Smooth muscle cell (in vitro differentiated cells): ENCODE results near the gene HMGXB3. TPM values are rescaled to one million over a fixed set of nuclear protein-coding genes. Genes with fewer than 3 reads are reported as not detected.

Experiments
- DNase-seq: peaks from one replicate; lab custom pipeline; 2025; ENCODE audit not compliant: unreplicated experiment; lab: John Stamatoyannopoulos, UW
- H2AFZ ChIP-seq: fragments of 200-600 bp; sonication (generic); 2 replicates; pipeline ENCODE4 v1.6.0; 2016; ENCODE audit warnings: antibody characterized with exemption, low read depth, mild to moderate bottlenecking
- H3F3A ChIP-seq: fragments of 200-600 bp; sonication (generic); 2 replicates; pipeline ENCODE4 v1.6.0; 2017; ENCODE audit warnings: antibody characterized with exemption, low read depth
- H3K27ac ChIP-seq: fragments of 200-600 bp; sonication (generic); 2 replicates; pipeline ENCODE4 v1.5.1; 2016; ENCODE audit warnings: low read depth, mild to moderate bottlenecking
- H3K27me3 ChIP-seq: fragments of 200-600 bp; sonication (generic); 2 replicates; pipeline ENCODE4 v1.6.1; 2016; ENCODE audit warnings: low read depth, mild to moderate bottlenecking
- H3K36me3 ChIP-seq: fragments of 200-600 bp; sonication (generic); 2 replicates; pipeline ENCODE4 v1.5.1; 2016; ENCODE audit warnings: low read depth
- H3K4me1 ChIP-seq: fragments of 200-600 bp; sonication (generic); 2 replicates; pipeline ENCODE4 v1.5.1; 2016; ENCODE audit warnings: low read depth
- H3K4me2 ChIP-seq: fragments of 200-600 bp; sonication (generic); 2 replicates; pipeline ENCODE4 v1.6.0; 2016; ENCODE audit warnings: mild to moderate bottlenecking
- H3K4me3 ChIP-seq: fragments of 200-600 bp; sonication (generic); 2 replicates; pipeline ENCODE4 v1.5.1; 2016; ENCODE audit warnings: mild to moderate bottlenecking
- H3K79me2 ChIP-seq: fragments of 200-600 bp; sonication (generic); 2 replicates; pipeline ENCODE4 v1.6.0; 2016; ENCODE audit warnings: low read depth, mild to moderate bottlenecking
- H3K9ac ChIP-seq: fragments of 200-600 bp; sonication (generic); 2 replicates; pipeline ENCODE4 v1.6.0; 2016; ENCODE audit warnings: low read depth
- H3K9me3 ChIP-seq: fragments of 200-600 bp; sonication (generic); replicated peaks from 2 replicates; pipeline ENCODE4 v1.5.1; 2016; ENCODE audit warnings: low read depth
- H4K20me1 ChIP-seq: fragments of 200-600 bp; sonication (generic); 2 replicates; pipeline ENCODE4 v1.6.0; 2016; ENCODE audit warnings: low read depth
- CTCF ChIP-seq: fragments of 200-600 bp; sonication (generic); IDR thresholded peaks from 2 replicates; pipeline ENCODE4 v1.5.1; 2017; ENCODE audit warnings: borderline replicate concordance, mild to moderate bottlenecking, antibody characterized with exemption; ENCODE audit not compliant: insufficient read depth, poor library complexity, severe bottlenecking
- WGBS: methylation state at CpG from one replicate; pipeline ENCODE4 v1.1.7; 2016; ENCODE audit warnings: low lambda C conversion rate; 5-methylcytosine and 5-hydroxymethylcytosine counted together
- polyA plus RNA-seq: library from polyadenylated mRNA; unstranded; fragments of >200 nt; fragmentation: Nextera tagmentation; extraction: Ambion mirVana; gene quantifications from 2 replicates; pipeline ENCODE4 v1.2.1, GENCODE V29; 2016
- total RNA-seq: library from RNA; depleted of rRNA; stranded (reverse); fragments of >200 nt; gene quantifications from 2 replicates; pipeline ENCODE4 v1.2.3, GENCODE V29; 2014

Gene HMGXB3
- total and polyA plus RNA-seq, 2 experiments from 2014 or later = 31.4 to 41.8 TPM

DNA sequence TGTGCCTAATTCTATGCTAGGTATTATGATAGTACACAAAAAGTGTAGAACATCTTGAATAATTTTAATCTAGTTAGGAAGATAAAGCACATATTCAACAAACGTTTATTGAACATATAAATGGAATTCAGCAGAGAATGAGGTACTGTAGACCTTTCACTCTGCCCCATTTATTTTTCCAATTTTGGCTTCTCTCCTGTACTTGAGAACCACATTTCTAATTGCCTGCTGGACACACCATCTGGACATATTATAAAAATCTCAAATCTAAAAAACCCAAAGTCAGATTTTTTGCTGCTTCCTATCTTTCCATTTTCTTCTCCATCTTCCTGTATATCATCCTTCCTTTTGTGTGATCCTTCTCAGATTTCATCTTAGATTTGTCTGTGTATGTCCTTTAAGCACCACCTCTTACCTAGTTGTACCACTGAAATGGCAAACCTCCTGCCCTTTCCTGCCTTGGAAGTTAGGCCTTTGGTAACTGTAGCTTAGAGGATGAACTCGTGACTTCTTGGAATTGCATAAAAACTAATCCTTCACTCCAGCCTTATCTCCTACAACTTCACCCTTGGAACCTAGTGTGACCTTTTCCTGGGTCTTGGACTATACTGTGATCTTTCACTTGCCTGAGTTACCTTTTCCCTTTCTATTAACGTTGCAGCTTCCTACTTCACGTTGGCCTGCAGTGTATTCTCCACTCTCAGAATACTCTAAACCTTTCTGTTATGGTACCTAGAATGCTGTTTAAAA, 31.2 kb upstream of the HMGXB3 start:
- Histone ChIP-seq H3K79me2 (peaks cover 9% of the 10 kb centered on the region), H3K27me3 (no peaks in the 10 kb centered on the region)
- WGBS = 90% methylated on average over 4 of the region's 4 CpGs

GRCh38 chr5:149975409-149975808, 25.1 kb upstream of the HMGXB3 start:
- H3K79me2 ChIP-seq = peaks cover 2% of the 10 kb centered on the region
- H3K27ac ChIP-seq = no peak overlapping the region
- no peaks in the 10 kb centered on the region for H3K27me3 ChIP-seq
- DNase-seq = no peak
- no peak overlapping the region for H3K4me3 ChIP-seq
- H3K4me2 ChIP-seq = no peak overlapping the region
- TF ChIP-seq CTCF = no peak
- H4K20me1 ChIP-seq = peaks cover 4% of the 10 kb centered on the region
- no peaks in the 10 kb centered on the region for H3K4me1 ChIP-seq
- H2AFZ ChIP-seq = no peak overlapping the region
- no peaks in the 10 kb centered on the region for H3F3A ChIP-seq
- peaks cover 7% of the 10 kb centered on the region for H3K36me3 ChIP-seq
- no peak overlapping the region for H3K9ac ChIP-seq
- no peaks in the 10 kb centered on the region for H3K9me3 ChIP-seq
- WGBS = 76% methylated on average over 2 of the region's 2 CpGs

More for the DNA sequence above, 31.2 kb upstream of the HMGXB3 start:
- no peak overlapping the region for H3K27ac ChIP-seq
- no peak overlapping the region for H3K4me3 ChIP-seq
- H4K20me1 ChIP-seq = peaks cover 4% of the 10 kb centered on the region
- H3K9ac ChIP-seq = no peak overlapping the region
- no peaks in the 10 kb centered on the region for H3K4me1 ChIP-seq
- H3K4me2 ChIP-seq = no peak overlapping the region
- no peak for TF ChIP-seq CTCF
- no peak overlapping the region for H2AFZ ChIP-seq
- no peaks in the 10 kb centered on the region for H3F3A ChIP-seq
- DNase-seq = no peak
- H3K36me3 ChIP-seq = no peaks in the 10 kb centered on the region
- H3K9me3 ChIP-seq = no peaks in the 10 kb centered on the region

DNA sequence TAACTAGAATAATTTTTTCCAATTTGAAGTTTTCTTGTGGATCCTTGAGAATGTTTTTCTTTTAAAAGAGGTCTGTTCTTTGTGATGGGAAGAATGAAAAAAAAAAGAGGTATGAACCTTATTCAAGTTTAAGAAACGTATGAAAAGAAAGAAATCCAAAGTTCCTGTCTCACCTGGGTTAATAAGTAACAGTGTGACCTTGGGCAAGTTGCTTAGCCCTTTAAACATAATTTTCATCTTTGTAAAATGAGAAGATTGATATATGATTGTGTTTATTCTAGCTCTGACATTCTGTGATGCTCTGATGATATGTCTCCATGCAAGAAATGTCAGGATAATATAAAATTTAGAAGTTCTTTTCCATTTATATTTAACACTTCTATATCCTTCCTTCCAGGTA, 20.6 kb upstream of the HMGXB3 start:
- H3K9ac ChIP-seq = no peak overlapping the region
- H3K36me3 ChIP-seq = peaks cover 7% of the 10 kb centered on the region
- no peaks in the 10 kb centered on the region for H3K27me3 ChIP-seq
- no peak for TF ChIP-seq CTCF
- no peak for DNase-seq
- WGBS = 97% methylated on average over 1 of the region's 1 CpG
- peaks cover 4% of the 10 kb centered on the region for H4K20me1 ChIP-seq
- H3F3A ChIP-seq = no peaks in the 10 kb centered on the region
- no peak overlapping the region for H3K4me3 ChIP-seq
- no peaks in the 10 kb centered on the region for H3K4me1 ChIP-seq
- no peaks in the 10 kb centered on the region for H3K9me3 ChIP-seq
- no peaks in the 10 kb centered on the region for H3K79me2 ChIP-seq
- no peak overlapping the region for H3K4me2 ChIP-seq
- H2AFZ ChIP-seq = no peak overlapping the region
- no peak overlapping the region for H3K27ac ChIP-seq

DNA sequence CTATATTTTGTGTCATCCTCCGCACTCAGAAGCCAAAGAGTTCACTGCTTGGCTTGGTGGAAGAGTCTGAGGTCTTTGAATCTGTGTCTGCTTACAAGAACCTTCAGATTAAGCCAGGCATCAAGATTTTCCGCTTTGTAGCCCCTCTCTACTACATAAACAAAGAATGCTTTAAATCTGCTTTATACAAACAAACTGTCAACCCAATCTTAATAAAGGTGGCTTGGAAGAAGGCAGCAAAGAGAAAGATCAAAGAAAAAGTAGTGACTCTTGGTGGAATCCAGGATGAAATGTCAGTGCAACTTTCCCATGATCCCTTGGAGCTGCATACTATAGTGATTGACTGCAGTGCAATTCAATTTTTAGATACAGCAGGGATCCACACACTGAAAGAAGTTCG, 19.3 kb upstream of the HMGXB3 start:
- H3F3A ChIP-seq = no peaks in the 10 kb centered on the region
- no peaks in the 10 kb centered on the region for H3K9me3 ChIP-seq
- no peak overlapping the region for H2AFZ ChIP-seq
- H4K20me1 ChIP-seq = peaks cover under 1% of the 10 kb centered on the region
- no peak for TF ChIP-seq CTCF
- 87% methylated on average over 3 of the region's 3 CpGs for WGBS
- no peak for DNase-seq
- H3K9ac ChIP-seq = no peak overlapping the region
- H3K79me2 ChIP-seq = no peaks in the 10 kb centered on the region
- no peaks in the 10 kb centered on the region for H3K27me3 ChIP-seq
- no peak overlapping the region for H3K27ac ChIP-seq
- peaks cover 7% of the 10 kb centered on the region for H3K36me3 ChIP-seq
- H3K4me3 ChIP-seq = no peak overlapping the region
- no peak overlapping the region for H3K4me2 ChIP-seq
- H3K4me1 ChIP-seq = no peaks in the 10 kb centered on the region
